WTC11 (cell line): Measurements from ENCODE around the gene OR51G1. TPM values are rescaled to one million over a fixed set of nuclear protein-coding genes. Genes with fewer than 3 reads are reported as not detected.

Experiments used
- ATAC-seq: fragments of 200-7000 bp; cut with Tn5 transposase; 2 replicates; pipeline ENCODE4 v1.10.0; 2021; ENCODE audit warnings: mild to moderate bottlenecking, moderate library complexity
- CTCF ChIA-PET: fragments of 300-600 bp; sonication (Branson Sonifier 250); formaldehyde crosslinking; loops from one replicate; lab custom pipeline; 2021; ENCODE audit warnings: antibody characterized with exemption; lab: Charles Lee
- POLR2A ChIA-PET: fragments of 350-600 bp; sonication (Branson Sonifier 250); formaldehyde crosslinking; loops from one replicate; lab custom pipeline; 2021; ENCODE audit warnings: antibody characterized with exemption; lab: Charles Lee
- DNase-seq: peaks from one replicate; pipeline ENCODE4 v3.0.0; 2021; ENCODE audit warnings: low spot score
- H3K27ac Mint-ChIP-seq: 2 replicates; pipeline ENCODE4 v1.8.0; 2021; ENCODE audit warnings: mixed read lengths
- H3K27me3 Mint-ChIP-seq: 2 replicates; pipeline ENCODE4 v1.8.0; 2021; ENCODE audit warnings: low read depth, mild to moderate bottlenecking, moderate library complexity, mixed read lengths
- H3K36me3 Mint-ChIP-seq: 2 replicates; pipeline ENCODE4 v1.8.0; 2021; ENCODE audit warnings: mixed read lengths
- H3K4me1 Mint-ChIP-seq: 2 replicates; pipeline ENCODE4 v1.8.0; 2022; ENCODE audit warnings: mixed read lengths
- H3K4me3 Mint-ChIP-seq: 2 replicates; pipeline ENCODE4 v1.8.0; 2021; ENCODE audit warnings: mild to moderate bottlenecking, moderate library complexity, mixed read lengths
- H3K9me3 Mint-ChIP-seq: 2 replicates; pipeline ENCODE4 v1.8.0; 2021; ENCODE audit warnings: mixed read lengths
- CBFB ChIP-seq: sonication (generic); formaldehyde crosslinking; IDR thresholded peaks from 2 replicates; pipeline ENCODE4 v1.8.1; 2022; ENCODE audit warnings: mild to moderate bottlenecking, low read depth, missing genetic modification reagents
- EMX1 ChIP-seq: fragments of 250-450 bp; sonication (Bioruptor Pico); IDR thresholded peaks from 2 replicates; pipeline ENCODE4 v1.8.0; 2021; ENCODE audit warnings: mild to moderate bottlenecking
- ESRRA ChIP-seq: sonication (generic); formaldehyde crosslinking; IDR thresholded peaks from 2 replicates; pipeline ENCODE4 v1.8.1; 2022; ENCODE audit warnings: mild to moderate bottlenecking, missing genetic modification reagents, borderline replicate concordance
- FOXJ3 ChIP-seq: sonication (generic); formaldehyde crosslinking; IDR thresholded peaks from 2 replicates; pipeline ENCODE4 v1.9.0; 2021; ENCODE audit warnings: missing genetic modification reagents, mild to moderate bottlenecking, borderline replicate concordance
- FOXK1 ChIP-seq: sonication (generic); formaldehyde crosslinking; IDR thresholded peaks from 2 replicates; pipeline ENCODE4 v1.8.0; 2022; ENCODE audit warnings: mild to moderate bottlenecking, moderate library complexity, missing genetic modification reagents
- GTF2I ChIP-seq: fragments of 250-450 bp; sonication (Bioruptor Pico); conservative IDR thresholded peaks from 2 replicates; pipeline ENCODE4 v1.4.0; 2021; ENCODE audit warnings: mild to moderate bottlenecking
- JAZF1 ChIP-seq: fragments of 250-450 bp; sonication (Bioruptor Pico); IDR thresholded peaks from 2 replicates; pipeline ENCODE4 v1.9.0; 2021; ENCODE audit warnings: moderate library complexity, mild to moderate bottlenecking, inconsistent platforms
- KAT7 ChIP-seq: sonication (generic); formaldehyde crosslinking; IDR thresholded peaks from 2 replicates; pipeline ENCODE4 v1.8.1; 2023; ENCODE audit warnings: missing genetic modification reagents, mild to moderate bottlenecking, borderline replicate concordance
- NFYB ChIP-seq: sonication (generic); formaldehyde crosslinking; conservative IDR thresholded peaks from 2 replicates; pipeline ENCODE4 v1.8.0; 2022; ENCODE audit warnings: low read depth, missing genetic modification reagents
- PRRX2 ChIP-seq: fragments of 250-450 bp; sonication (Bioruptor Pico); IDR thresholded peaks from 2 replicates; pipeline ENCODE4 v1.8.0; 2021; ENCODE audit warnings: mild to moderate bottlenecking
- SP1 ChIP-seq: sonication (generic); formaldehyde crosslinking; conservative IDR thresholded peaks from 2 replicates; pipeline ENCODE4 v1.8.1; 2022; ENCODE audit warnings: missing genetic modification reagents
- ZNF138 ChIP-seq: sonication (generic); formaldehyde crosslinking; conservative IDR thresholded peaks from 2 replicates; pipeline ENCODE4 v1.8.1; 2022; ENCODE audit warnings: mild to moderate bottlenecking, moderate library complexity, missing genetic modification reagents
- ZNF671 ChIP-seq: fragments of 250-450 bp; sonication (Bioruptor Pico); IDR thresholded peaks from 2 replicates; pipeline ENCODE4 v1.8.0; 2021; ENCODE audit warnings: mild to moderate bottlenecking
- total RNA-seq: library from RNA; stranded (reverse); gene quantifications from 3 replicates; pipeline ENCODE4 v1.2.3, GENCODE V29; 2021
- TF ChIP-seq, protein P1 (sequence below): fragments of 250-450 bp; sonication (Bioruptor Pico); conservative IDR thresholded peaks from 2 replicates; pipeline ENCODE4 v1.9.0; 2021; ENCODE audit warnings: mild to moderate bottlenecking
- TF ChIP-seq, protein P2 (sequence below): sonication (generic); formaldehyde crosslinking; IDR thresholded peaks from 2 replicates; pipeline ENCODE4 v1.8.0; 2023; ENCODE audit warnings: mild to moderate bottlenecking, missing genetic modification reagents
- TF ChIP-seq, protein P3 (sequence below): sonication (generic); formaldehyde crosslinking; IDR thresholded peaks from 2 replicates; pipeline ENCODE4 v1.8.0; 2022; ENCODE audit warnings: missing genetic modification reagents
- TF ChIP-seq, protein P4 (sequence below): sonication (generic); formaldehyde crosslinking; conservative IDR thresholded peaks from 2 replicates; pipeline ENCODE4 v1.8.1; 2023; ENCODE audit warnings: mild to moderate bottlenecking, low read depth, missing genetic modification reagents, moderate library complexity
- TF ChIP-seq, protein P5 (sequence below): fragments of 250-450 bp; sonication (Bioruptor Pico); IDR thresholded peaks from 2 replicates; pipeline ENCODE4 v1.9.0; 2021; ENCODE audit warnings: mild to moderate bottlenecking
- TF ChIP-seq, protein P6 (sequence below): sonication (generic); formaldehyde crosslinking; IDR thresholded peaks from 2 replicates; pipeline ENCODE4 v1.8.0; 2022; ENCODE audit warnings: mild to moderate bottlenecking, missing genetic modification reagents

The OR51G1 gene
- total RNA-seq, 1 experiment from 2014 or later: not detected

DNA sequence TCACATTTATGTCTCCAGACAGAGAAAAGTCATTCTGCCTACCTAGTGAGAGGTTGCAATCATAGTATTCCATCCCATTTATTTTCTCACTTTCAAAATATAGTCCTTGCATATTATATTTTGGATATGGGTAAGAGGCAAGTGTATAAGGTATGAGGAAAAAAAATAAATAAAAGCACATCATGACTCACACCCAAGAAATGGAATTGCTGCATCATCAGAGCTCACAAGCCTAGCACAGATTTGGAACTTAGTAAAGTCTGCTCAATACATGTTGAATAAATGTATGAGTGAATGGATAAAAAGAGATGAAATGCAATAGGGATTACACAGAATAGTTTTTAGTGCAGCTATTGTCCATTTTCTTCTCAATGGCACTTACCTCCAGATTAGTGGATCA is 2.5 kb upstream of the OR51G1 start:
- Mint-ChIP-seq H3K9me3 (no peaks in the 10 kb centered on the region), H3K27ac (no peak overlapping the region), H3K36me3 (no peaks in the 10 kb centered on the region), H3K4me3 (no peak overlapping the region), H3K4me1 (no peaks in the 10 kb centered on the region), H3K27me3 (no peaks in the 10 kb centered on the region; the same call in 1 of the 2 replicates)
- no peak for TF ChIP-seq SP1
- TF ChIP-seq CBFB (CRISPR knock-in tag): no peak
- TF ChIP-seq FOXK1: no peak
- no peak for TF ChIP-seq ZNF138 (CRISPR knock-in tag)
- no peak for TF ChIP-seq ESRRA (CRISPR knock-in tag)
- TF ChIP-seq KAT7 (CRISPR knock-in tag): no peak
- no peak for TF ChIP-seq FOXJ3 (CRISPR knock-in tag)
- no peak for TF ChIP-seq JAZF1 (CRISPR knock-in tag)
- TF ChIP-seq, protein P1, sequence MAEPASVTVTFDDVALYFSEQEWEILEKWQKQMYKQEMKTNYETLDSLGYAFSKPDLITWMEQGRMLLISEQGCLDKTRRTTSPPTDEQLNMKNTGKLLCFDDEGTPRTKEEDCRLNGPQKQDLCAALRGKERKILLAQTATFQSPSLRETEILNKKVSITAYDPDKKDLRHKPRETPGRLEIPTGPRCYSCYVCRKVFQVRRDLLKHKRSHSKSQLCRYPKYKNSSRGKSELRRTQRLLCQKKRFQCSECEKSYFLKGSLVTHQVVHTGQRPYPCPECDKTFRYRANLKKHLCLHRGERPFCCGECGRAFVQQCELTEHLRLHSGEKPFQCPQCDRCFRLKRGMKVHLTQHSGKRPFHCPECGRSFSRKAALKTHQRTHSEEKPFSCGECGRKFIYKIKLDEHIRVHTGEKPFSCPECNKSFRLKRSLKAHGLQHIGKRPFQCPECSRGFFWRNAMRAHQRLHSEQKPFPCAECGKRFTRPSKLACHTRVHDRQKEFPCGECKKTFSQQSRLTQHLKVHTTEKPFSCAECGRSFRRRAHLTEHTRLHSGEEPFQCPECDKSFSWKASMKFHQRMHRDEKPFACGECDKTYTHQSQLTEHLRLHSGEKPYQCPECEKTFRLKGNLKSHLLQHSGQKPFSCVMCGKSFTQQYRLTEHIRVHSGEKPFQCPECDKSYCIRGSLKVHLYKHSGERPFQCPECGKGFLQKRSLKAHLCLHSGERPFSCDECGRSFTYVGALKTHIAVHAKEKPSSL (CRISPR knock-in tag): no peak
- TF ChIP-seq, protein P2, sequence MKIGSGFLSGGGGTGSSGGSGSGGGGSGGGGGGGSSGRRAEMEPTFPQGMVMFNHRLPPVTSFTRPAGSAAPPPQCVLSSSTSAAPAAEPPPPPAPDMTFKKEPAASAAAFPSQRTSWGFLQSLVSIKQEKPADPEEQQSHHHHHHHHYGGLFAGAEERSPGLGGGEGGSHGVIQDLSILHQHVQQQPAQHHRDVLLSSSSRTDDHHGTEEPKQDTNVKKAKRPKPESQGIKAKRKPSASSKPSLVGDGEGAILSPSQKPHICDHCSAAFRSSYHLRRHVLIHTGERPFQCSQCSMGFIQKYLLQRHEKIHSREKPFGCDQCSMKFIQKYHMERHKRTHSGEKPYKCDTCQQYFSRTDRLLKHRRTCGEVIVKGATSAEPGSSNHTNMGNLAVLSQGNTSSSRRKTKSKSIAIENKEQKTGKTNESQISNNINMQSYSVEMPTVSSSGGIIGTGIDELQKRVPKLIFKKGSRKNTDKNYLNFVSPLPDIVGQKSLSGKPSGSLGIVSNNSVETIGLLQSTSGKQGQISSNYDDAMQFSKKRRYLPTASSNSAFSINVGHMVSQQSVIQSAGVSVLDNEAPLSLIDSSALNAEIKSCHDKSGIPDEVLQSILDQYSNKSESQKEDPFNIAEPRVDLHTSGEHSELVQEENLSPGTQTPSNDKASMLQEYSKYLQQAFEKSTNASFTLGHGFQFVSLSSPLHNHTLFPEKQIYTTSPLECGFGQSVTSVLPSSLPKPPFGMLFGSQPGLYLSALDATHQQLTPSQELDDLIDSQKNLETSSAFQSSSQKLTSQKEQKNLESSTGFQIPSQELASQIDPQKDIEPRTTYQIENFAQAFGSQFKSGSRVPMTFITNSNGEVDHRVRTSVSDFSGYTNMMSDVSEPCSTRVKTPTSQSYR (CRISPR knock-in tag): no peak
- TF ChIP-seq ZNF671 (CRISPR knock-in tag): no peak
- TF ChIP-seq GTF2I (CRISPR knock-in tag): no peak
- no peak for TF ChIP-seq PRRX2 (CRISPR knock-in tag)
- TF ChIP-seq, protein P3, sequence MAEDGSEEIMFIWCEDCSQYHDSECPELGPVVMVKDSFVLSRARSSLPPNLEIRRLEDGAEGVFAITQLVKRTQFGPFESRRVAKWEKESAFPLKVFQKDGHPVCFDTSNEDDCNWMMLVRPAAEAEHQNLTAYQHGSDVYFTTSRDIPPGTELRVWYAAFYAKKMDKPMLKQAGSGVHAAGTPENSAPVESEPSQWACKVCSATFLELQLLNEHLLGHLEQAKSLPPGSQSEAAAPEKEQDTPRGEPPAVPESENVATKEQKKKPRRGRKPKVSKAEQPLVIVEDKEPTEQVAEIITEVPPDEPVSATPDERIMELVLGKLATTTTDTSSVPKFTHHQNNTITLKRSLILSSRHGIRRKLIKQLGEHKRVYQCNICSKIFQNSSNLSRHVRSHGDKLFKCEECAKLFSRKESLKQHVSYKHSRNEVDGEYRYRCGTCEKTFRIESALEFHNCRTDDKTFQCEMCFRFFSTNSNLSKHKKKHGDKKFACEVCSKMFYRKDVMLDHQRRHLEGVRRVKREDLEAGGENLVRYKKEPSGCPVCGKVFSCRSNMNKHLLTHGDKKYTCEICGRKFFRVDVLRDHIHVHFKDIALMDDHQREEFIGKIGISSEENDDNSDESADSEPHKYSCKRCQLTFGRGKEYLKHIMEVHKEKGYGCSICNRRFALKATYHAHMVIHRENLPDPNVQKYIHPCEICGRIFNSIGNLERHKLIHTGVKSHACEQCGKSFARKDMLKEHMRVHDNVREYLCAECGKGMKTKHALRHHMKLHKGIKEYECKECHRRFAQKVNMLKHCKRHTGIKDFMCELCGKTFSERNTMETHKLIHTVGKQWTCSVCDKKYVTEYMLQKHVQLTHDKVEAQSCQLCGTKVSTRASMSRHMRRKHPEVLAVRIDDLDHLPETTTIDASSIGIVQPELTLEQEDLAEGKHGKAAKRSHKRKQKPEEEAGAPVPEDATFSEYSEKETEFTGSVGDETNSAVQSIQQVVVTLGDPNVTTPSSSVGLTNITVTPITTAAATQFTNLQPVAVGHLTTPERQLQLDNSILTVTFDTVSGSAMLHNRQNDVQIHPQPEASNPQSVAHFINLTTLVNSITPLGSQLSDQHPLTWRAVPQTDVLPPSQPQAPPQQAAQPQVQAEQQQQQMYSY: no peak
- no peak for TF ChIP-seq EMX1 (CRISPR knock-in tag)
- TF ChIP-seq NFYB (CRISPR knock-in tag): no peak
- POLR2A ChIA-PET: no interaction called here
- CTCF ChIA-PET: no interaction called here
- ATAC-seq: no peak
- no peak for DNase-seq

DNA sequence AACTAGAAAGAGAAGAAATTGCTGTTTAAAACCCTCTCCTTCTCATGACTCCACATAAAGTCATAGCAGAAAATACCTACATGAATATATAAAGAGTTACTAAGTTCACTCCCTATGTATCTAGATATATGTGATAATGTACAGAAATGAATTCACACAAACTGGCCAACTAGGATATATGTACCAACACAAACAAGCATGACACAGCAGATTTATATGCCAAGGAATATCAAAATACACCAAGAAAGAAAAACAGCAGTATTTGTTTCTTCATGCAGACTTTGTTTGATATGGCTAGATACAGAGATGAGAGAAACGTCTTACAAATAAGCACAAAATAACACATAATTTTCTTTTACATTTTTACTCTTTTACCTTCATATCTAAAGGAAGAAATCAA is 1.8 kb downstream of the OR51G1 start:
- Mint-ChIP-seq H3K27ac (no peak overlapping the region), H3K9me3 (no peaks in the 10 kb centered on the region), H3K27me3 (no peaks in the 10 kb centered on the region; the same call in 1 of the 2 replicates), H3K36me3 (no peaks in the 10 kb centered on the region), H3K4me3 (no peak overlapping the region), H3K4me1 (no peaks in the 10 kb centered on the region)
- no peak for DNase-seq
- ATAC-seq: no peak
- ChIA-PET POLR2A (no interaction called here), CTCF (no interaction called here)
- no peak for TF ChIP-seq CBFB (CRISPR knock-in tag)
- TF ChIP-seq GTF2I (CRISPR knock-in tag): no peak
- TF ChIP-seq, protein P4, sequence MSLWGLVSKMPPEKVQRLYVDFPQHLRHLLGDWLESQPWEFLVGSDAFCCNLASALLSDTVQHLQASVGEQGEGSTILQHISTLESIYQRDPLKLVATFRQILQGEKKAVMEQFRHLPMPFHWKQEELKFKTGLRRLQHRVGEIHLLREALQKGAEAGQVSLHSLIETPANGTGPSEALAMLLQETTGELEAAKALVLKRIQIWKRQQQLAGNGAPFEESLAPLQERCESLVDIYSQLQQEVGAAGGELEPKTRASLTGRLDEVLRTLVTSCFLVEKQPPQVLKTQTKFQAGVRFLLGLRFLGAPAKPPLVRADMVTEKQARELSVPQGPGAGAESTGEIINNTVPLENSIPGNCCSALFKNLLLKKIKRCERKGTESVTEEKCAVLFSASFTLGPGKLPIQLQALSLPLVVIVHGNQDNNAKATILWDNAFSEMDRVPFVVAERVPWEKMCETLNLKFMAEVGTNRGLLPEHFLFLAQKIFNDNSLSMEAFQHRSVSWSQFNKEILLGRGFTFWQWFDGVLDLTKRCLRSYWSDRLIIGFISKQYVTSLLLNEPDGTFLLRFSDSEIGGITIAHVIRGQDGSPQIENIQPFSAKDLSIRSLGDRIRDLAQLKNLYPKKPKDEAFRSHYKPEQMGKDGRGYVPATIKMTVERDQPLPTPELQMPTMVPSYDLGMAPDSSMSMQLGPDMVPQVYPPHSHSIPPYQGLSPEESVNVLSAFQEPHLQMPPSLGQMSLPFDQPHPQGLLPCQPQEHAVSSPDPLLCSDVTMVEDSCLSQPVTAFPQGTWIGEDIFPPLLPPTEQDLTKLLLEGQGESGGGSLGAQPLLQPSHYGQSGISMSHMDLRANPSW (CRISPR knock-in tag): no peak
- TF ChIP-seq, protein P5, sequence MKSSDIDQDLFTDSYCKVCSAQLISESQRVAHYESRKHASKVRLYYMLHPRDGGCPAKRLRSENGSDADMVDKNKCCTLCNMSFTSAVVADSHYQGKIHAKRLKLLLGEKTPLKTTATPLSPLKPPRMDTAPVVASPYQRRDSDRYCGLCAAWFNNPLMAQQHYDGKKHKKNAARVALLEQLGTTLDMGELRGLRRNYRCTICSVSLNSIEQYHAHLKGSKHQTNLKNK (CRISPR knock-in tag): no peak
- TF ChIP-seq, protein P6, sequence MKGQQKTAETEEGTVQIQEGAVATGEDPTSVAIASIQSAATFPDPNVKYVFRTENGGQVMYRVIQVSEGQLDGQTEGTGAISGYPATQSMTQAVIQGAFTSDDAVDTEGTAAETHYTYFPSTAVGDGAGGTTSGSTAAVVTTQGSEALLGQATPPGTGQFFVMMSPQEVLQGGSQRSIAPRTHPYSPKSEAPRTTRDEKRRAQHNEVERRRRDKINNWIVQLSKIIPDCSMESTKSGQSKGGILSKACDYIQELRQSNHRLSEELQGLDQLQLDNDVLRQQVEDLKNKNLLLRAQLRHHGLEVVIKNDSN (CRISPR knock-in tag): no peak
